ENCODE results near the gene PTPRM. TPM values are rescaled to one million over a fixed set of nuclear protein-coding genes. Genes with fewer than 3 reads are reported as not detected.

PTPRM gene
- polyA plus RNA-seq, 3 donors, result 0.04 to 2.1 (median 0.66) TPM

GRCh38 chr18:8177330-8178016, 610.4 kb downstream of the PTPRM start:
- Histone ChIP-seq H3K4me3 (replicated peaks in 1 of 3; ENCODE audit: low read depth in 2 of 3, low read length in 3 of 3) (no peak overlapping the region), H2AFZ (ENCODE audit: insufficient read depth, low read depth, low read length, poor library complexity, severe bottlenecking) (no peak overlapping the region), H3K9ac (ENCODE audit: insufficient read depth, low read length, poor library complexity, severe bottlenecking) (no peak overlapping the region), H3K9me3 (replicated peaks in 1 of 2; ENCODE audit: control insufficient read depth in 1 of 2, insufficient read depth in 1 of 2, low read length in 2 of 2) (peaks cover 0 to 3% of the 10 kb centered on the region in 2 donors), H3K36me3 (replicated peaks in 1 of 2; ENCODE audit: control insufficient read depth in 1 of 2, insufficient read depth in 2 of 2, low read length in 2 of 2) (no peaks in the 10 kb centered on the region), H3K27me3 (ENCODE audit: control insufficient read depth in 2 of 2, insufficient read depth in 2 of 2, low read length in 2 of 2) (no peaks in the 10 kb centered on the region), H3K27ac (ENCODE audit: low read depth in 1 of 2, low read length in 2 of 2) (no peak overlapping the region), H4K20me1 (ENCODE audit: insufficient read depth, low read length) (no peaks in the 10 kb centered on the region), H3K79me2 (ENCODE audit: insufficient read depth, low read length) (no peaks in the 10 kb centered on the region), H3K4me2 (replicated peaks; ENCODE audit: extremely low read depth, low read length, poor library complexity, severe bottlenecking) (no peak overlapping the region), H3K4me1 (ENCODE audit: control insufficient read depth in 1 of 2, insufficient read depth in 2 of 2, low read length in 2 of 2) (no peaks in the 10 kb centered on the region)
- WGBS (ENCODE audit: insufficient coverage), result 100% methylated on average over 1 of the region's 3 CpGs
- H3K27ac Mint-ChIP-seq, result no peak overlapping the region
- no peak for TF ChIP-seq CTCF (IDR thresholded peaks at IDR 0.05)
- no peaks in the 10 kb centered on the region for H3K4me1 Mint-ChIP-seq
- peaks cover 3 to 14% (median 10%) of the 10 kb centered on the region in 7 donors for H3K9me3 Mint-ChIP-seq
- H3K4me3 Mint-ChIP-seq, result no peak overlapping the region
- H3K36me3 Mint-ChIP-seq, result no peaks in the 10 kb centered on the region
- H3K27me3 Mint-ChIP-seq (ENCODE audit: low read depth in 3 of 3), result peaks cover 0 to 2% (median 0%) of the 10 kb centered on the region in 3 donors
- intact Hi-C loops (cut with micrococcal nuclease), result no loop called here
- no peak for DNase-seq

- whole genome bisulfite sequencing (ENCODE audit: insufficient coverage), result 100% methylated on average over 1 of the region's 2 CpGs
- no peak for DNase-seq
- H3K4me1 Mint-ChIP-seq, result no peaks in the 10 kb centered on the region
- H3K27me3 Mint-ChIP-seq (ENCODE audit: low read depth in 3 of 3), result peaks cover 0 to 1% (median 0%) of the 10 kb centered on the region in 3 donors
- Histone ChIP-seq H3K36me3 (replicated peaks in 1 of 2; ENCODE audit: control insufficient read depth in 1 of 2, insufficient read depth in 2 of 2, low read length in 2 of 2) (no peaks in the 10 kb centered on the region), H2AFZ (ENCODE audit: insufficient read depth, low read depth, low read length, poor library complexity, severe bottlenecking) (no peak overlapping the region), H3K27me3 (ENCODE audit: control insufficient read depth in 2 of 2, insufficient read depth in 2 of 2, low read length in 2 of 2) (no peaks in the 10 kb centered on the region), H3K9me3 (replicated peaks in 1 of 2; ENCODE audit: control insufficient read depth in 1 of 2, insufficient read depth in 1 of 2, low read length in 2 of 2) (peaks cover 0 to 4% of the 10 kb centered on the region in 2 donors), H3K4me3 (replicated peaks in 1 of 3; ENCODE audit: low read depth in 2 of 3, low read length in 3 of 3) (no peak overlapping the region), H3K27ac (ENCODE audit: low read depth in 1 of 2, low read length in 2 of 2) (no peak overlapping the region), H3K79me2 (ENCODE audit: insufficient read depth, low read length) (no peaks in the 10 kb centered on the region), H3K4me2 (replicated peaks; ENCODE audit: extremely low read depth, low read length, poor library complexity, severe bottlenecking) (no peak overlapping the region), H4K20me1 (ENCODE audit: insufficient read depth, low read length) (no peaks in the 10 kb centered on the region), H3K9ac (ENCODE audit: insufficient read depth, low read length, poor library complexity, severe bottlenecking) (no peak overlapping the region), H3K4me1 (ENCODE audit: control insufficient read depth in 1 of 2, insufficient read depth in 2 of 2, low read length in 2 of 2) (no peaks in the 10 kb centered on the region)
- no peak for TF ChIP-seq CTCF (IDR thresholded peaks at IDR 0.05)
- H3K27ac Mint-ChIP-seq, result no peak overlapping the region
- intact Hi-C loops (cut with micrococcal nuclease), result no loop called here
- H3K9me3 Mint-ChIP-seq, result peaks cover 0 to 8% (median 0%) of the 10 kb centered on the region in 7 donors
- no peak overlapping the region for H3K4me3 Mint-ChIP-seq
- no peaks in the 10 kb centered on the region for H3K36me3 Mint-ChIP-seq
Observed at GRCh38 chr18:8186413-8186812, 619.3 kb downstream of the PTPRM start.
